Measurements from ENCODE around the gene PTCH2.
"Not testable (repeated sequence)": the region's sequence is repeated elsewhere in the genome, so short reads cannot be mapped to it uniquely, and the experiment has no call there.

The PTCH2 gene

GRCh38 chr1:44842486-44842861, 579 bp downstream of the PTCH2 start:
- no peak for DNase-seq (ENCODE audit: low spot score)

DNA sequence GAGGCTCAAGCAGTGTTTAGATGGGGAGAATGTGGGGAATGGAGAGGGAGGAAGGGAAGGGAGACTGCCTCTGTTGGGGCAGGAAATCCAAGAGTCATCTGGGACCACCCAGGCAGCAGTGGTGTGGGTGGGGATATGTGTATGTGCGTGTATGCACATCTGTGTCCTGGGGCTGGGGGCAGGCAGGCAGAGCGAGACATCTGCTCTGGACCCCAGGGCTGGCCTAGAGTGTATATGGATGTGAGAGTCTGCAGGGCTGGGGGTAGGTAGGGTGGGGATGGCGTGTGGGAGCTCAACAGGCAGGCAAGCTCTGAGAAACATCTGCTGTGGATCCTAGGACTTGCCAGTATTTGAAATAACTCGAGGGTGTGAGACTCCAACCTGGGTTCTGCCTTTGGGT, 3.5 kb downstream of the PTCH2 start:
- no peak for DNase-seq (ENCODE audit: low spot score)

DNA sequence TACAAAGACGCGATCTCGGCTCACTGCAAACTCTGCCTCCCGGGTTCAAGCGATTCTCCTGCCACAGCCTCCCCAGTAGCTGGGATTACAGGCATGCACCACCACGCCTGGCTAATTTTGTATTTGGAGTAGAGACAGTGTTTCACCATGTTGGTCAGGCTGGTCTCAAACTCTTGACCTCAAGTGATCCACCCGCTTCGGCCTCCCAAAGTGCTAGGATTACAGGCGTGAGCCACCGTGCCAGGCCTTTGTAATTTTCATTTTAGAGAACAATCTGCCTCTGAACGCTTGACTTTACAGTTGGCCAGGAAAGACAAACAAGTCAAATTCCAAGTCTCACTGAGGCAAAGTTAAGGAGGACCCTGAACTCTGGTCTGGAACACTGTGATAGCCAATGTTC, 4.8 kb downstream of the PTCH2 start:
- not testable (repeated sequence) for DNase-seq (ENCODE audit: low spot score)

- peak; percentile 81 for DNase-seq (ENCODE audit: low spot score)
Observed at GRCh38 chr1:44835738-44836675, 7.0 kb downstream of the PTCH2 start.

DNA sequence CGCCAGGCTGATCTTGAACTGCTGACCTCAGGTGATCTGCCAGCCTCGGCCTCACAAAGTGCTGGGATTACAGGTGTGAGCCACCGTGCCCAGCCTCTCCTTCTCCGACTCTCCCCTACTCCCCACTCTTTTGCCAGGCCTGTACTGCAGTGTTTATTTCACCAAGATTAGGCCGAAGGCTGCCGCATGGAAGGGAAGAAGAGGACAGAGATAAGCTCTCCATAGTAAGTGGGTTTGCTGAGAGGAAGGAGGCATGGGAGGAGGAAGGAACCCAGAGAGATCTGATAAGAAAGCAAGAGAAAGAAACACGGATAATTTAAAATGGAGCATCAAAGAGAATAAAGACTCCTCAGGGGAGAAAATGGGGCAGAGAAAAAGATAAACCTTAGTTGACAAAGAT, 8.7 kb downstream of the PTCH2 start:
- no peak for DNase-seq (ENCODE audit: low spot score)

GRCh38 chr1:44832056-44832705, 10.9 kb downstream of the PTCH2 start:
- DNase-seq (ENCODE audit: low spot score): no peak

GRCh38 chr1:44831516-44831915, 11.5 kb downstream of the PTCH2 start:
- DNase-seq (ENCODE audit: low spot score): no peak

DNA sequence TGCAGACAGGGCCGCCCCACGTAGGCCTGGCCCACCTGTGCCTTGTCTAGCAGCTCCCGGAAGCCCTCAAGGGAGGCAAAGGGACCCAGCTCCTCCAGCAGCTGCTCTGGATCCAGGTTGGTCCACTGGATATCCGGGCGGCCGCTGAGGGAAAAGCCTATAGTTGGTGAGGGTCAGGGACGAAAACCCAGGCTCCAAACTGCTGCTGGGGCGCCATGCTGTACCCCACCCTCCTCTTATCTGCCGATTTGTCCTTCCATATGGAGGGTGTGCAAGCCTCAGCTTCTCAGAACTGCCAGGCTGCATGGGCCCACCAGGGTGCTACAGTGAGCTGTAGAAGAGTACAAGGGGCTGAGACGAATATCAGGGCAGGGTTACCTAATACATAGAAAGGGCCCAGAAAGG, 12.2 kb downstream of the PTCH2 start:
- DNase-seq (ENCODE audit: low spot score): no peak

DNA sequence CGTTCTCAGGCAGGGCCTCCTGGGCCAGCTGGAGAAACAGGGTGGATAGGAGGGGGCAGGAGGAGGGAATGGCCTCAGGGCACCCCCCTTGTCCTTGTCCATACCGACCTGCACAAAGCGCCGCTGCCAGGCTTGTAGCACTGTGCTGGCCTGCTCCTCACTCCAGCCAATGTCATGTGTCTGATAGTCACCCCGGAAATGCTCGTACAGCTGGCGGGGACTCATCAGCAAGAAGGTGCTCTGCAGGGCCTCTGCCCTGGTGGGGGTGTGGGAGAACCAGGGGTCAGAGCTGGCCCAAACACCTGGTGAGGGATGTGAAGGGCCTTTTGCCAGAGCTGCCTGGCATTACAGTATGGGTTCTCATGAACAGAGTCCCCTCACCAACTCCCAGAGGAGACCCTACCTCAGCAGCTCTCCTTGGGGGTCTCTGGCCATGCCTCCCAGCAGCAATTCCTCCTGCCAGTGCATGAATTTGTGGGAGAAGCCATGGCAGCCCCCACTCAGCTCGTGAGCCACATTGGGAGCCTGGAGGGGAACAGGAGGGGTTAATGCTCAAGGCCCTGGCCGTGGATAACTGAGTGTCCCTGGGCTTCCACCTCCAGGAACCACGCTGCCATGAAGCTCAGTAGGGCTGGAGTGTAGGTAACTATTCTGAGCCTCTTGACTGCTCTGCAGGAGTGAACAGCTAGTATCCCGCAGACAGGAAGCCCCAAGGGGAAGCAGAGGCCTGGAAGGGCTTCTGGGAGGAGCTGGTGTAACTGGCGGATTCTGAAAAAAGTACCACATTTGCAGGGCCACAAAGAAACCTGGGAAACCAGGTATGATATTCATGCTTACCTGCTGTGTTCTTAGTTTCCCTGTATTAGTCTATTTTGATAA, 13.3 kb downstream of the PTCH2 start:
- DNase-seq (ENCODE audit: low spot score): no peak

DNA sequence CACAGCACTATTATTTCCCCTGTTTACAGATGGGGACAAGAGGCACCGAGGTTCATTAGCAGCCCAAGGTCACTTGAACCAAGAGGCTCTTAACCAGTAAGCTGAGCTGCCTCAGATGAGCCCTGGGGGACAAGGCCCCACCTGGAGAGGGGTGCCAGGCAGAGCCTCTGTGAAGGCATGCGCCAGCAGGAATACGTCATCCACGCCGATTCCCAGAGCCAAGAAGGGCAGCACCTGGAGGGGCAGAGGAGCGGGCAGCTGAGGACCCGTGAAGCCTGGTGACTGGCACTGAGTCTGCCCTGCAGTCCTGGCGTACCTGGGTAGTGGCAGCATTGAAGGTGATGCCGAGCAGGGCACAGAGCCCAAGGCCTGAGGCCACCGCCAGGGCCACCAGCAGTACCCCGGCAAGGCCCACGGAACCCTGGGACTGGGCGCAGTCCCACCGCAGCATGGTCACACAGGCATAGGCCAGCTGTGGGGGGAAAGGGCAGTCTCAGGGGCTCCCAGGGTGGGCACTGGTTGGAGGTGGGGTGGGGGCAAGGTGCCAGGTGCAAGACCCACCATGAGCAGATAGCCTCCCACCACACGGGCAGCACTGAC, 14.1 kb downstream of the PTCH2 start:
- DNase-seq (ENCODE audit: low spot score): no peak

GRCh38 chr1:44828003-44828651, 14.9 kb downstream of the PTCH2 start:
- DNase-seq (ENCODE audit: low spot score): no peak

- no peak for DNase-seq (ENCODE audit: low spot score)
Observed at GRCh38 chr1:44827197-44828002, 15.7 kb downstream of the PTCH2 start.

- DNase-seq (ENCODE audit: low spot score): no peak
Observed at GRCh38 chr1:44826375-44827196, 16.5 kb downstream of the PTCH2 start.

GRCh38 chr1:44824392-44824791, 18.7 kb downstream of the PTCH2 start:
- DNase-seq (ENCODE audit: low spot score): not testable (repeated sequence)

GRCh38 chr1:44822981-44823451, 20.0 kb downstream of the PTCH2 start:
- no peak for DNase-seq (ENCODE audit: low spot score)

GRCh38 chr1:44822131-44822701, 20.8 kb downstream of the PTCH2 start:
- no peak for DNase-seq (ENCODE audit: low spot score)

DNA sequence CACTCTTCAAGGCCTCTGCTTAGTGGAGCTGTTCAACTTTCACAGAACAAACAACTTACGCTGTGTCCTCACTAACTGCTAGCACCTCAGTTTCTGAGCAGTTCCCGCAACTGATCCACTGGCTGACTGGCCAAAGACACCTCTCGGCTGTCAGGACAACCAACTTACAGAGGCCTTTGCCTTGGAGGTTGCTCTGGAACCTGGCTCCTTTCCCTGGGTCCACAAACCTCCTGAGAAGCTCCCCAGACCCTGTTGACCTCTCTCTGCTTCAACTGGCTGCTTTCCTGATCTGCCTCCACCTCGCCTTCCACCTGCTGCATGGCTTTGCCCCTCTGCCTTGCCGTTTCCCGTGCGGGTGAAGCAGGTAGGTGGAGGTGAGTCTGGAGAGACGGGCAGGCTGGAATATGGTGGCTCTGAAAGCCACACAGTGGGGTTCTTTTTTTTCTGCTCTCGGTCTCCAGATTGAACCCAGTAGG, 21.8 kb downstream of the PTCH2 start:
- no peak for DNase-seq (ENCODE audit: low spot score)

GRCh38 chr1:44820328-44821239, 22.5 kb downstream of the PTCH2 start:
- no peak for DNase-seq (ENCODE audit: low spot score)

All from germinal center (tissue), 1 donor.